Caco-2 (cell line): ENCODE measurements around the gene DZANK1. TPM values are rescaled to one million over a fixed set of nuclear protein-coding genes. Genes with fewer than 3 reads are reported as not detected.
A peak's percentile ranks its signal among the peaks of the same experiment; 100 is the strongest.

Experiments used
- BruUV-seq: library from RNA; stranded (reverse); fragments of 400-500 nt; replicated peaks from 2 replicates; lab custom pipeline; 2021; lab: Mats Ljungman, UMichigan
- CTCF ChIA-PET: fragments of 300-600 bp; sonication (Branson Sonifier 250); formaldehyde crosslinking; loops from one replicate; lab custom pipeline; 2022; ENCODE audit warnings: antibody characterized with exemption; lab: Charles Lee
- POLR2A ChIA-PET: fragments of 300-600 bp; sonication (Branson Sonifier 250); formaldehyde crosslinking; loops from one replicate; lab custom pipeline; 2022; ENCODE audit warnings: antibody characterized with exemption; lab: Charles Lee
- DNase-seq, 2 experiments: peaks; one replicate each; pipeline versions ENCODE4 v3.0.0 to v3.0.0-alpha.2; 2020 to 2022
- H3K27me3 ChIP-seq: replicated peaks from 2 replicates; pipeline ENCODE4 v1.6.0; 2011; ENCODE audit warnings: low read length; ENCODE audit not compliant: control insufficient read depth, insufficient read depth
- H3K36me3 ChIP-seq: 2 replicates; pipeline ENCODE4 v1.5.1; 2011; ENCODE audit warnings: low read length; ENCODE audit not compliant: control insufficient read depth, insufficient read depth
- H3K4me1 ChIP-seq: fragments of 250-450 bp; sonication (Bioruptor Pico); 2 replicates; pipeline ENCODE4 v1.5.1; 2020; ENCODE audit warnings: mild to moderate bottlenecking
- H3K4me3 ChIP-seq: 2 replicates; pipeline ENCODE4 v1.5.1; 2011; ENCODE audit warnings: low read depth, mild to moderate bottlenecking, control low read depth, low read length
- H3K9me3 ChIP-seq: fragments of 250-450 bp; sonication (Bioruptor Pico); 2 replicates; pipeline ENCODE4 v1.5.1; 2020; ENCODE audit warnings: mild to moderate bottlenecking, moderate library complexity
- H3K27ac Mint-ChIP-seq: one replicate; pipeline ENCODE4 v1.8.0; 2022; ENCODE audit warnings: mixed read lengths; ENCODE audit not compliant: unreplicated experiment
- H3K27me3 Mint-ChIP-seq: one replicate; pipeline ENCODE4 v1.8.0; 2022; ENCODE audit warnings: mixed read lengths; ENCODE audit not compliant: insufficient read depth, unreplicated experiment
- H3K36me3 Mint-ChIP-seq: one replicate; pipeline ENCODE4 v1.8.0; 2022; ENCODE audit warnings: mild to moderate bottlenecking, mixed read lengths; ENCODE audit not compliant: insufficient read depth, unreplicated experiment
- H3K4me1 Mint-ChIP-seq: one replicate; pipeline ENCODE4 v1.8.0; 2022; ENCODE audit warnings: low read depth, mixed read lengths; ENCODE audit not compliant: unreplicated experiment
- H3K4me3 Mint-ChIP-seq: one replicate; pipeline ENCODE4 v1.8.0; 2022; ENCODE audit warnings: mild to moderate bottlenecking, moderate library complexity, mixed read lengths; ENCODE audit not compliant: unreplicated experiment
- H3K9me3 Mint-ChIP-seq: one replicate; pipeline ENCODE4 v1.8.0; 2022; ENCODE audit warnings: mixed read lengths; ENCODE audit not compliant: unreplicated experiment
- intact Hi-C: fragments of 100-400 bp; cut with micrococcal nuclease; formaldehyde crosslinking; loops from one replicate; pipeline ENCODE4 v1.10.0; 2022; ENCODE audit not compliant: unreplicated experiment
- total RNA-seq: library from RNA; stranded (reverse); gene quantifications from 2 replicates; pipeline ENCODE4 v1.2.3, GENCODE V29; 2022
- TF ChIP-seq, protein P1 (sequence below), 2 experiments: fragments of 200-600 bp in 1 of 2; IDR thresholded peaks; 1 replicate in 1 of 2; 2 replicates in 1 of 2; pipeline versions ENCODE4 v1.5.1 to v1.8.0; 2011 to 2022; ENCODE audit warnings: antibody characterized with exemption in 1 of 2, control low read depth in 1 of 2, inconsistent platforms in 1 of 2, low read depth in 1 of 2, low read length in 1 of 2, mild to moderate bottlenecking in 1 of 2, moderate library complexity in 1 of 2; ENCODE audit not compliant: insufficient read depth in 1 of 2, severe bottlenecking in 1 of 2, unreplicated experiment in 1 of 2

The DZANK1 gene
- total RNA-seq, 1 experiment from 2014 or later: 8.6 TPM

DNA sequence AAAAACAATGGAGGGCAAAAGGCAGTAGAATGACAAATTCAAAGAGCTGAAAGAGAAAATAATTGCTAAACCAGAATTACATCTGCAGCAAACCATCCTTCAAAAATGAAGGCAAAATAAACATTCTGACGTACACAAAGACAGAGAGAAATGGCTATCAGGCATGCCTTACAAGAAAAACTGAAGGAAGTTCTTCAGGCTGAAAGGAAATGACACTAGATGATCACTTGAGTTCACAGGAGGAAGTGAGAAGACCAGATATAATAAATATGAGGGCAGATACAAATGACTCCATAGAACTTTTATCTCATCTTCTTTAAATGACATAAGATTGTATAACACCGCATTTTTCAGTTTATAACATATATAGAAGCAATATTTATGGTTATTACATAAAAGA lies 30.0 kb downstream of the DZANK1 start:
- Mint-ChIP-seq H3K36me3 (no peaks in the 10 kb centered on the region), H3K9me3 (no peaks in the 10 kb centered on the region), H3K4me3 (no peak overlapping the region), H3K4me1 (no peaks in the 10 kb centered on the region), H3K27me3 (no peaks in the 10 kb centered on the region), H3K27ac (no peak overlapping the region)
- no TSS peak for BruUV-seq
- H3K9me3 ChIP-seq: no peaks in the 10 kb centered on the region
- H3K4me3 ChIP-seq: no peak overlapping the region
- intact Hi-C loops: no loop called here
- POLR2A ChIA-PET: no interaction called here
- CTCF ChIA-PET: interaction anchor here (0.7 kb wide), 1 partner anchor 66 kb away, joined by 4 read pairs; no protein-coding TSS in a partner anchor
- no peaks in the 10 kb centered on the region for H3K36me3 ChIP-seq
- no peaks in the 10 kb centered on the region for H3K27me3 ChIP-seq
- H3K4me1 ChIP-seq: peaks cover under 1% of the 10 kb centered on the region; the same call in 1 of the 2 replicates
- TF ChIP-seq, protein P1, sequence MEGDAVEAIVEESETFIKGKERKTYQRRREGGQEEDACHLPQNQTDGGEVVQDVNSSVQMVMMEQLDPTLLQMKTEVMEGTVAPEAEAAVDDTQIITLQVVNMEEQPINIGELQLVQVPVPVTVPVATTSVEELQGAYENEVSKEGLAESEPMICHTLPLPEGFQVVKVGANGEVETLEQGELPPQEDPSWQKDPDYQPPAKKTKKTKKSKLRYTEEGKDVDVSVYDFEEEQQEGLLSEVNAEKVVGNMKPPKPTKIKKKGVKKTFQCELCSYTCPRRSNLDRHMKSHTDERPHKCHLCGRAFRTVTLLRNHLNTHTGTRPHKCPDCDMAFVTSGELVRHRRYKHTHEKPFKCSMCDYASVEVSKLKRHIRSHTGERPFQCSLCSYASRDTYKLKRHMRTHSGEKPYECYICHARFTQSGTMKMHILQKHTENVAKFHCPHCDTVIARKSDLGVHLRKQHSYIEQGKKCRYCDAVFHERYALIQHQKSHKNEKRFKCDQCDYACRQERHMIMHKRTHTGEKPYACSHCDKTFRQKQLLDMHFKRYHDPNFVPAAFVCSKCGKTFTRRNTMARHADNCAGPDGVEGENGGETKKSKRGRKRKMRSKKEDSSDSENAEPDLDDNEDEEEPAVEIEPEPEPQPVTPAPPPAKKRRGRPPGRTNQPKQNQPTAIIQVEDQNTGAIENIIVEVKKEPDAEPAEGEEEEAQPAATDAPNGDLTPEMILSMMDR (IDR thresholded peaks at IDR 0.05; ENCODE audit: insufficient read depth in 1 of 2, low read depth in 1 of 2, low read length in 1 of 2, severe bottlenecking in 1 of 2, unreplicated experiment in 1 of 2): no peak
- DNase-seq: no peak

DNA sequence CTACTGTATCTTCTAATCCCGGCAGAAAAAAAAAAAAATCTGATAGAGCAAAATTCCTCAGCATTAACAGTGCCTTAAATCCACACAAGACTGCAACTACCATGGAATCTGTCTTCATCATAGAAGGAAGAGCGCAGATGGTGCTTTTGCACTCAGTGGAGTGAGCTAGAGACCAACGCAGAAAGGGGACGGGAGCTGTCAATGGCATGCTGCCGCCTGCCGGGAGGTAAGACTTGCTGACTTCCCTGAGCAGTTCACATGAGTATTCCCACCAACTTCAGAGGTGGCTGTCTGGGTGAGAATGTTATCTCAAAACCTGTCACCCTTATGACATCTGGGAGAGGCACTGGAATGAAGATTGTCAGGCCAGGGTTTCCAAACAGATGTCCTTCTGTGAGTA lies 35.6 kb downstream of the DZANK1 start:
- POLR2A ChIA-PET: no interaction called here

DNA sequence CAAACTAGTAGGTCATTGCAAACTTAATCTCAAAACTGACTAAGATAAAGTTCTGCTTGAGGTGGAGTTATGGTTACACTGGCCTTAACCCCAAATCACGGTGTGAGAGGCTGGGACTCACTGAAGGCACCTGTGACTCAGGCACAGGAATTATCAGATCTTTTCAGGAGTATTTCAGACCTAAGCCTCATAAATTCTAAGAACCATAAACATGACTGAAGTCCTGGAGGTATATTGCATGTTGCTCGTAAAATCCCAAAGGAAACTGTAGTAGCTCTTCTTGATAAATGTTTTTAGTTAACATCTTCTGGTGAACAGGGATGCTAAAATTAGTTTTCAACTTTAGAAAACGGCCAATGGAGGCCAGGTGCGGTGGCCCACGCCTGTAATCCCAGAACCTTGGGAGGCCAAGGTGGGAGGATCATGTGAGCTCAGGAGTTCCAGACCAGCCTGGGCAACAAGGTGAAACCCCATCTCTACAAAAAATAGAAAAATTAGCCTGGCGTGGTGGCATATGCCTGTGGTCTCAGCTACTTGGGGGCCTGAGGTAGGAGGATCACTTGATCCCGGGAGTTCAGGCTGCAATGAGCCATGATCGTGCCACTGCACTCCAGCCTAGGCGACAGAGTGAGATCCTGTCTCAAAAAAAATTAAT lies 36.5 kb downstream of the DZANK1 start:
- H3K4me3 Mint-ChIP-seq: no peak overlapping the region
- POLR2A ChIA-PET: interaction anchor here (0.6 to 1.0 kb wide), 2 partner anchors 67 to 77 kb away, joined by 3 read pairs; partner anchors contain the start of genes RBBP9 and SEC23B
- intact Hi-C loops: loop anchor here (5.0 kb wide), 1 partner anchor 37 kb away; the partner anchor contains the start of genes DZANK1 and POLR3F

More for the DNA sequence above, 35.6 kb downstream of the DZANK1 start:
- intact Hi-C loops: loop anchor here (1.0 to 5.0 kb wide), 2 partner anchors 18 to 36 kb away; partner anchors contain the start of genes DZANK1 and POLR3F
- Mint-ChIP-seq H3K9me3 (no peaks in the 10 kb centered on the region), H3K36me3 (no peaks in the 10 kb centered on the region), H3K27ac (no peak overlapping the region), H3K4me3 (no peak overlapping the region), H3K4me1 (no peaks in the 10 kb centered on the region), H3K27me3 (no peaks in the 10 kb centered on the region)
- H3K4me1 ChIP-seq: peaks cover 9% of the 10 kb centered on the region
- CTCF ChIA-PET: interaction anchor here (0.7 to 1.0 kb wide), 5 partner anchors 15 to 143 kb away, joined by 3 to 7 read pairs (median 4); partner anchors contain the start of gene ZNF133
- H3K36me3 ChIP-seq: no peaks in the 10 kb centered on the region
- H3K4me3 ChIP-seq: no peak overlapping the region
- TF ChIP-seq, protein P1 (IDR thresholded peaks at IDR 0.05; ENCODE audit: insufficient read depth in 1 of 2, low read depth in 1 of 2, low read length in 1 of 2, severe bottlenecking in 1 of 2, unreplicated experiment in 1 of 2): peak in 1 of 2 experiments; percentile 76
- no peaks in the 10 kb centered on the region for H3K9me3 ChIP-seq
- BruUV-seq: no TSS peak
- no peaks in the 10 kb centered on the region for H3K27me3 ChIP-seq
- DNase-seq: peak; percentile 70 to 81

More for the DNA sequence above, 36.5 kb downstream of the DZANK1 start:
- H3K36me3 Mint-ChIP-seq: no peaks in the 10 kb centered on the region
- BruUV-seq: no TSS peak
- Histone ChIP-seq H3K36me3 (no peaks in the 10 kb centered on the region), H3K4me1 (peaks cover 9% of the 10 kb centered on the region), H3K27me3 (no peaks in the 10 kb centered on the region), H3K9me3 (no peaks in the 10 kb centered on the region), H3K4me3 (no peak overlapping the region)
- no peaks in the 10 kb centered on the region for H3K4me1 Mint-ChIP-seq
- CTCF ChIA-PET: interaction anchor here (0.6 kb wide), 1 partner anchor 47 kb away, joined by 3 read pairs; no protein-coding TSS in a partner anchor
- no peaks in the 10 kb centered on the region for H3K9me3 Mint-ChIP-seq
- no peaks in the 10 kb centered on the region for H3K27me3 Mint-ChIP-seq
- no peak overlapping the region for H3K27ac Mint-ChIP-seq
- TF ChIP-seq, protein P1 (IDR thresholded peaks at IDR 0.05; ENCODE audit: insufficient read depth in 1 of 2, low read depth in 1 of 2, low read length in 1 of 2, severe bottlenecking in 1 of 2, unreplicated experiment in 1 of 2): no peak
- no peak for DNase-seq
